CD4-positive, alpha-beta T cell (primary cell): ENCODE data around the gene LRRC14B. TPM values are rescaled to one million over a fixed set of nuclear protein-coding genes. Genes with fewer than 3 reads are reported as not detected.

Experiments used
- ATAC-seq: fragments of 200-7000 bp; cut with Tn5 transposase; one replicate; pipeline ENCODE4 v1.10.0; 2022; ENCODE audit warnings: mild to moderate bottlenecking; ENCODE audit not compliant: poor library complexity
- CTCF ChIA-PET: fragments of 350-600 bp; sonication (Branson Sonifier 250); formaldehyde crosslinking; loops from one replicate; lab custom pipeline; 2021; ENCODE audit warnings: antibody characterized with exemption, inconsistent platforms; lab: Charles Lee
- POLR2A ChIA-PET: fragments of 350-600 bp; sonication (Branson Sonifier 250); formaldehyde crosslinking; loops from one replicate; lab custom pipeline; 2021; ENCODE audit warnings: antibody characterized with exemption, inconsistent platforms; lab: Charles Lee
- DNase-seq, 14 experiments: peaks; one replicate each; pipeline ENCODE4 v3.0.0-alpha.2; 2013 to 2020; ENCODE audit warnings: mixed read lengths in 2 of 14
- H3K27ac ChIP-seq, 2 donors: one replicate each; pipeline versions ENCODE4 v1.5.1 to v1.7.0; 2013; ENCODE audit warnings: low read length in 2 of 2, low read depth in 1 of 2, mild to moderate bottlenecking in 1 of 2
- H3K27me3 ChIP-seq, 2 experiments: 1 replicate in 1 of 2; 2 replicates in 1 of 2; pipeline versions ENCODE4 v1.6.1 to v1.7.0; 2013; ENCODE audit warnings: low read length in 2 of 2, control low read depth in 1 of 2, mild to moderate bottlenecking in 1 of 2, moderate library complexity in 1 of 2; ENCODE audit not compliant: insufficient read depth in 2 of 2, control insufficient read depth in 1 of 2
- H3K36me3 ChIP-seq: one replicate; pipeline ENCODE4 v1.6.1; 2013; ENCODE audit warnings: low read length, control low read depth; ENCODE audit not compliant: insufficient read depth
- H3K4me1 ChIP-seq: one replicate; pipeline ENCODE4 v1.6.1; 2013; ENCODE audit warnings: low read length, control low read depth; ENCODE audit not compliant: insufficient read depth
- H3K4me3 ChIP-seq: one replicate; pipeline ENCODE4 v1.5.1; 2013; ENCODE audit warnings: mild to moderate bottlenecking, low read length, moderate library complexity
- H3K9me3 ChIP-seq, 2 experiments: 1 replicate in 1 of 2; 2 replicates in 1 of 2; pipeline versions ENCODE4 v1.6.1 to v1.7.0; 2013; ENCODE audit warnings: low read length in 2 of 2, mild to moderate bottlenecking in 2 of 2, control low read depth in 1 of 2, moderate library complexity in 1 of 2; ENCODE audit not compliant: control insufficient read depth in 1 of 2, insufficient read depth in 1 of 2
- H3K27ac Mint-ChIP-seq: one replicate; pipeline ENCODE4 v1.8.0; 2020; ENCODE audit warnings: mixed read lengths
- H3K27me3 Mint-ChIP-seq: one replicate; pipeline ENCODE4 v1.8.0; 2021; ENCODE audit warnings: mixed read lengths
- H3K36me3 Mint-ChIP-seq: one replicate; pipeline ENCODE4 v1.8.0; 2021; ENCODE audit warnings: low read depth, mixed read lengths
- H3K4me1 Mint-ChIP-seq: one replicate; pipeline ENCODE4 v1.8.0; 2021; ENCODE audit warnings: low read depth, mixed read lengths
- H3K4me3 Mint-ChIP-seq: one replicate; pipeline ENCODE4 v1.8.0; 2020; ENCODE audit warnings: mild to moderate bottlenecking, mixed read lengths
- H3K9me3 Mint-ChIP-seq: one replicate; pipeline ENCODE4 v1.8.0; 2020; ENCODE audit warnings: mixed read lengths
- intact Hi-C, 2 experiments: fragments of 100-400 bp; cut with DNase I in 1 of 2; cut with micrococcal nuclease in 1 of 2; formaldehyde crosslinking; loops; one replicate each; pipeline versions ENCODE4 v1.15.1 to v1.9.0; 2023 to 2025; cut with DNase I, micrococcal nuclease
- total RNA-seq, 174 experiments: library from RNA in 2 of 174; stranded (reverse) in 2 of 174; gene quantifications; one replicate each; pipeline ENCODE4 v1.2.3 and lab custom pipeline; 2021 to 2026
- TF ChIP-seq, protein P1 (sequence below): fragments of 200-600 bp; IDR thresholded peaks from one replicate; pipeline ENCODE4 v1.8.0; 2022; ENCODE audit warnings: antibody characterized with exemption, mild to moderate bottlenecking

LRRC14B gene
- total RNA-seq, 2 experiments from 2014 or later, result 0.14 TPM; not detected in 1

DNA sequence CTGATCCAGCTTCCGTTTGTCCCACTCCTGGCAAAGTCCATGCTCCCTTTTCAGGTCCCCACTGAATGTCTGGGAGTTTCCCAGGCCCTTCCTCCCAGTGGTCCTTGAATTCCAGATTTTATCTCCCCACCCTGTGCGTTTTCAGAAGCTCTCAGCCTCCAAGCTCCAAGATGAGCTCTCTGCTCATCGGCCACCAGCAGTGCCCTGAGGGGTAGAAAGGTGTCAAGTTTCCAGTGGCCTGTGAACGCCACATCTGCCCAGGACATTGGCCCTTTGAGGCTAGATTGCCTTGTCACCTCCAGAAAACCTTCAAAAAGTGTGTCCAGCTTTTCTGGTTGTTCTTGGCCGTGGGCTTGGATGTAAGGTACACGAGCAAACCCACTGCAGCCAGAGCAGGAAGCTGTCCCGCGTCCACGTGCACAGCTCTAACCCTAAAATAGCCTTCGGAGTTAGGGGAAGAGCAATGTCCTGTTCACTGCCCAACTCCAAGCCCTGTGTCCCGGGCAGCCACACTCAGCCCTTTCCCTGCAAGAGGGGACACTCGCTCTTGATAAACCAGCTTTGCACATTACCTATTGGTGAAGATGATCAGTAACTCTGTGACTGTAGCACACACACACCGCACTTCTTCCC, 10.9 kb upstream of the LRRC14B start:
- Histone ChIP-seq H3K36me3 (no peaks in the 10 kb centered on the region), H3K4me1 (no peaks in the 10 kb centered on the region), H3K4me3 (no peak overlapping the region), H3K9me3 (no peaks in the 10 kb centered on the region), H3K27me3 (no peaks in the 10 kb centered on the region), H3K27ac (no peak overlapping the region)
- CTCF ChIA-PET, result no interaction called here
- intact Hi-C loops, result no loop called here
- Mint-ChIP-seq H3K9me3 (no peaks in the 10 kb centered on the region), H3K36me3 (no peaks in the 10 kb centered on the region), H3K4me3 (no peak overlapping the region), H3K27ac (no peak overlapping the region), H3K27me3 (peaks cover 4% of the 10 kb centered on the region), H3K4me1 (no peaks in the 10 kb centered on the region)
- TF ChIP-seq, protein P1, sequence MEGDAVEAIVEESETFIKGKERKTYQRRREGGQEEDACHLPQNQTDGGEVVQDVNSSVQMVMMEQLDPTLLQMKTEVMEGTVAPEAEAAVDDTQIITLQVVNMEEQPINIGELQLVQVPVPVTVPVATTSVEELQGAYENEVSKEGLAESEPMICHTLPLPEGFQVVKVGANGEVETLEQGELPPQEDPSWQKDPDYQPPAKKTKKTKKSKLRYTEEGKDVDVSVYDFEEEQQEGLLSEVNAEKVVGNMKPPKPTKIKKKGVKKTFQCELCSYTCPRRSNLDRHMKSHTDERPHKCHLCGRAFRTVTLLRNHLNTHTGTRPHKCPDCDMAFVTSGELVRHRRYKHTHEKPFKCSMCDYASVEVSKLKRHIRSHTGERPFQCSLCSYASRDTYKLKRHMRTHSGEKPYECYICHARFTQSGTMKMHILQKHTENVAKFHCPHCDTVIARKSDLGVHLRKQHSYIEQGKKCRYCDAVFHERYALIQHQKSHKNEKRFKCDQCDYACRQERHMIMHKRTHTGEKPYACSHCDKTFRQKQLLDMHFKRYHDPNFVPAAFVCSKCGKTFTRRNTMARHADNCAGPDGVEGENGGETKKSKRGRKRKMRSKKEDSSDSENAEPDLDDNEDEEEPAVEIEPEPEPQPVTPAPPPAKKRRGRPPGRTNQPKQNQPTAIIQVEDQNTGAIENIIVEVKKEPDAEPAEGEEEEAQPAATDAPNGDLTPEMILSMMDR, result no peak
- ATAC-seq, result no peak
- POLR2A ChIA-PET, result no interaction called here
- no peak for DNase-seq

GRCh38 chr5:181160-181559, 10.1 kb upstream of the LRRC14B start:
- H3K9me3 Mint-ChIP-seq, result no peaks in the 10 kb centered on the region
- no peaks in the 10 kb centered on the region for H3K4me1 Mint-ChIP-seq
- TF ChIP-seq, protein P1, result no peak
- H3K4me1 ChIP-seq, result no peaks in the 10 kb centered on the region
- H3K9me3 ChIP-seq, result no peaks in the 10 kb centered on the region
- no peak overlapping the region for H3K4me3 Mint-ChIP-seq
- H3K36me3 Mint-ChIP-seq, result no peaks in the 10 kb centered on the region
- no peaks in the 10 kb centered on the region for H3K36me3 ChIP-seq
- no peak overlapping the region for H3K27ac Mint-ChIP-seq
- ATAC-seq (no peak), DNase-seq (no peak)
- H3K27me3 Mint-ChIP-seq, result peaks cover 4% of the 10 kb centered on the region
- intact Hi-C loops, result no loop called here
- no peak overlapping the region for H3K27ac ChIP-seq
- no peak overlapping the region for H3K4me3 ChIP-seq
- ChIA-PET POLR2A (no interaction called here), CTCF (no interaction called here)
- no peaks in the 10 kb centered on the region for H3K27me3 ChIP-seq

GRCh38 chr5:181566-181965, 9.7 kb upstream of the LRRC14B start:
- Histone ChIP-seq H3K27ac (no peak overlapping the region), H3K4me1 (no peaks in the 10 kb centered on the region), H3K27me3 (no peaks in the 10 kb centered on the region), H3K9me3 (no peaks in the 10 kb centered on the region), H3K36me3 (no peaks in the 10 kb centered on the region), H3K4me3 (no peak overlapping the region)
- ChIA-PET CTCF (no interaction called here), POLR2A (no interaction called here)
- H3K27ac Mint-ChIP-seq, result no peak overlapping the region
- intact Hi-C loops, result no loop called here
- no peak overlapping the region for H3K4me3 Mint-ChIP-seq
- peaks cover 4% of the 10 kb centered on the region for H3K27me3 Mint-ChIP-seq
- DNase-seq (no peak), ATAC-seq (no peak)
- H3K36me3 Mint-ChIP-seq, result no peaks in the 10 kb centered on the region
- no peaks in the 10 kb centered on the region for H3K4me1 Mint-ChIP-seq
- no peaks in the 10 kb centered on the region for H3K9me3 Mint-ChIP-seq
- TF ChIP-seq, protein P1, result no peak
